Ovary (tissue), 3 donors: ENCODE results near the gene CCDC33.

ENCODE experiments used
- CTCF ChIP-seq, 3 donors: fragments of 450-650 bp in 2 of 3; fragments of 200-600 bp in 1 of 3; IDR thresholded peaks; one replicate each; pipeline versions ENCODE4 v1.5.1 to v1.8.0; 2016 to 2022; ENCODE audit warnings: antibody characterized with exemption in 3 of 3, mild to moderate bottlenecking in 1 of 3
- EP300 ChIP-seq: sonication (generic); formaldehyde crosslinking; IDR thresholded peaks from one replicate; pipeline ENCODE4 v1.6.1; 2017; ENCODE audit warnings: antibody characterized with exemption
- POLR2A ChIP-seq: fragments of 450-650 bp; IDR thresholded peaks from one replicate; pipeline ENCODE4 v1.6.1; 2017; ENCODE audit warnings: antibody characterized with exemption, mild to moderate bottlenecking, moderate library complexity
- donor health status: DM: no; HTN: no; CAD: no.

GRCh38 chr15:74307827-74308811, 72.0 kb downstream of the CCDC33 start:
- TF ChIP-seq CTCF (IDR thresholded peaks at IDR 0.05) (peak; percentile 36 to 56 (median 54)), POLR2A (no peak), EP300 (no peak)
